ENCODE data around the gene C19orf12. TPM values are rescaled to one million over a fixed set of nuclear protein-coding genes. Genes with fewer than 3 reads are reported as not detected.
A peak's percentile ranks its signal among the peaks of the same experiment; 100 is the strongest.

C19orf12 gene
- total and polyA plus RNA-seq, 2 of the 13 experiments (the other 11 are each of a cell fraction or from before 2014, with no cell fraction given): 17.7 to 34.4 TPM

- TF ChIP-seq MNT (IDR thresholded peaks at IDR 0.05): no peak
- TF ChIP-seq ZMYM4 (CRISPR knock-in tag; IDR thresholded peaks at IDR 0.05): no peak
- TF ChIP-seq ZNF496 (CRISPR knock-in tag; IDR thresholded peaks at IDR 0.05; ENCODE audit: insufficient replicate concordance): no peak
- no peak; the same call in 1 of the 2 replicates for TF ChIP-seq ZNF333 (CRISPR knock-in tag; IDR thresholded peaks at IDR 0.05; ENCODE audit: borderline replicate concordance)
- TF ChIP-seq, protein P1, sequence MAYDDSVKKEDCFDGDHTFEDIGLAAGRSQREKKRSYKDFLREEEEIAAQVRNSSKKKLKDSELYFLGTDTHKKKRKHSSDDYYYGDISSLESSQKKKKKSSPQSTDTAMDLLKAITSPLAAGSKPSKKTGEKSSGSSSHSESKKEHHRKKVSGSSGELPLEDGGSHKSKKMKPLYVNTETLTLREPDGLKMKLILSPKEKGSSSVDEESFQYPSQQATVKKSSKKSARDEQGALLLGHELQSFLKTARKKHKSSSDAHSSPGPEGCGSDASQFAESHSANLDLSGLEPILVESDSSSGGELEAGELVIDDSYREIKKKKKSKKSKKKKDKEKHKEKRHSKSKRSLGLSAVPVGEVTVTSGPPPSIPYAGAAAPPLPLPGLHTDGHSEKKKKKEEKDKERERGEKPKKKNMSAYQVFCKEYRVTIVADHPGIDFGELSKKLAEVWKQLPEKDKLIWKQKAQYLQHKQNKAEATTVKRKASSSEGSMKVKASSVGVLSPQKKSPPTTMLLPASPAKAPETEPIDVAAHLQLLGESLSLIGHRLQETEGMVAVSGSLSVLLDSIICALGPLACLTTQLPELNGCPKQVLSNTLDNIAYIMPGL (CRISPR knock-in tag; IDR thresholded peaks at IDR 0.05; ENCODE audit: borderline replicate concordance in 1 of 2, low read depth in 1 of 2): 0 out of 4 replicates have a peak, but pooled peaks of 1 of the 2 experiments have one; percentile 29
- no peak; the same call in 1 of the 2 replicates for TF ChIP-seq YEATS4 (CRISPR knock-in tag; IDR thresholded peaks at IDR 0.05; ENCODE audit: borderline replicate concordance)
- no peak; the same call in 1 of the 2 replicates for TF ChIP-seq ZNF772 (CRISPR knock-in tag; IDR thresholded peaks at IDR 0.05)
- no peak for TF ChIP-seq JDP2 (CRISPR knock-in tag; IDR thresholded peaks at IDR 0.05; ENCODE audit: borderline replicate concordance)
- TF ChIP-seq ZBTB20 (CRISPR knock-in tag; IDR thresholded peaks at IDR 0.05; ENCODE audit: borderline replicate concordance, low read depth): no peak
- no peak for TF ChIP-seq PAX8 (CRISPR knock-in tag; IDR thresholded peaks at IDR 0.05; ENCODE audit: borderline replicate concordance)
- no peak for TF ChIP-seq MTERF4 (CRISPR knock-in tag; IDR thresholded peaks at IDR 0.05)
- TF ChIP-seq HDAC1 (CRISPR knock-in tag; IDR thresholded peaks at IDR 0.05): peak; percentile 71
- TF ChIP-seq MED1 (CRISPR knock-in tag; IDR thresholded peaks at IDR 0.05): no peak
- TF ChIP-seq MLLT10 (CRISPR knock-in tag; IDR thresholded peaks at IDR 0.05): no peak
- TF ChIP-seq RBM22 (optimal IDR thresholded peaks at IDR 0.05; ENCODE audit: low read length): no peak
- TF ChIP-seq CCDC6 (CRISPR knock-in tag; IDR thresholded peaks at IDR 0.05): no peak
- TF ChIP-seq, protein P2, sequence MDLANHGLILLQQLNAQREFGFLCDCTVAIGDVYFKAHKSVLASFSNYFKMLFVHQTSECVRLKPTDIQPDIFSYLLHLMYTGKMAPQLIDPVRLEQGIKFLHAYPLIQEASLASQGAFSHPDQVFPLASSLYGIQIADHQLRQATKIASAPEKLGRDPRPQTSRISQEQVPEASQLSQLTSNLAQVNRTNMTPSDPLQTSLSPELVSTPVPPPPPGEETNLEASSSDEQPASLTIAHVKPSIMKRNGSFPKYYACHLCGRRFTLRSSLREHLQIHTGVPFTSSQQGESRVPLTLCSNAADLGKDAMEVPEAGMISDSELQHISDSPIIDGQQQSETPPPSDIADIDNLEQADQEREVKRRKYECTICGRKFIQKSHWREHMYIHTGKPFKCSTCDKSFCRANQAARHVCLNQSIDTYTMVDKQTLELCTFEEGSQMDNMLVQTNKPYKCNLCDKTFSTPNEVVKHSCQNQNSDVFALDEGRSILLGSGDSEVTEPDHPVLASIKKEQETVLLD (CRISPR knock-in tag; IDR thresholded peaks at IDR 0.05; ENCODE audit: low read depth): no peak
- TF ChIP-seq REL (CRISPR knock-in tag; conservative IDR thresholded peaks at IDR 0.05): no peak
- no peak for TF ChIP-seq ZNF724P (CRISPR knock-in tag; IDR thresholded peaks at IDR 0.05; ENCODE audit: borderline replicate concordance)
- no peak for TF ChIP-seq GTF3A (CRISPR knock-in tag; conservative IDR thresholded peaks at IDR 0.05)
These were observed 49.7 kb downstream of the C19orf12 start, which contains the start of gene PLEKHF1 (continued) for GRCh38 chr19:29665215-29665825.
